ENCODE data around the gene GRIN1.

Gene GRIN1

DNA sequence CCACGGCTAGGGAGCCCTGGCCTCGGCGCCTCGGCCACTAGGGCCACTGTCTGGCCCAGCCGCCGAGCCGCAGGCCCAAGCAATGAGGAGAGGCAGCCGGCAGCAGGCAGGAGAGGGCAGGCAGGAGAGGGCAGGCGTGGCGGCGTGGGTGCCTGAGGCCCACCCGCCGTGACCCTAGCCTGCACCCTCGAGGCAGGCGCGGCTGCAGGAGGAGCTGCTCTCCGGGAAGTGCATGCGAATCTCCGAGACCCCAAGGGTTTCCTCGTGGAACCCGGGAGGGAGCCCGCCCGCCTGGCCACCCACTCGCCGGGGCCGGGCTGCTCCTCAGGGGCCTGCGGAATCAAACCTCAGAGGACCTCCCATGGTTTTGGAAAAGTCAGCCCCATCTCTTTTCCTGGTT is 9.3 kb downstream of the GRIN1 start:
- DNase-seq (ENCODE audit: low read depth, low spot score) = no peak

- DNase-seq (ENCODE audit: low read depth, low spot score) = no peak
Measured at GRCh38 chr9:137148661-137149060, 9.7 kb downstream of the GRIN1 start.

- DNase-seq (ENCODE audit: low read depth, low spot score) = no peak
Measured at GRCh38 chr9:137149363-137149762, 10.4 kb downstream of the GRIN1 start.

DNA sequence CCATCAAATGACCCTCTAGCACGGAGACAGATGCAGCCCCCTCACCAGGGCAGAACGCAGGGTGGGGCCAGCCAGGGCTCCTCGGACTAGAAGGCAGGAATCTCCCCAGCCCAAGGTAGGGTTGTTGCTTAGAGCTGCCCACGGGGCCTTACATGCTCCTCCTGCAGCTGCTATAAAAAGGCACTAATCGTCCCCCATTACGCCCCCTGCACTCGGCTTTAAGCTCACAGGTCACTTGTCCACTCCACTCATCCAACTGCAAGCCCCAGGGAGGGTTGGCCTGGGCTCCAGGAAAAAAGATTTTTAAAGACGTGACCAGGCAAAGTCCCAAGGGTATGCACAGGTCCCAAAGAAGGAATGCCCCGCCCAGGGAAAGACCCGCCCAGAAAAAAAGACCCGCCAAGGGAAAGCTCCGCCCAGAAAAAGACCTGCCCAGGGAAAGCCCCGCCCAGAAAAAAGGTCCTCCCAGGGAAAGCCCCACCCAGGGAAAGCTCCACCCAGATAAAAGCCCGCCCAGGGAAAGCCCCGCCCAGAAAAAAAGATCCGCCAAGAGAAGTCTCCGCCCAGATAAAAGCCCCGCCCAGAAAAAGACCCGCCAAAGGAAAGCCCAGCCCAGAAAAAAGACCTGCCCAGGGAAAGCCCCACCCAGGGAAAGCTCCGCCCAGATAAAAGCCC is 11.1 kb downstream of the GRIN1 start:
- DNase-seq (ENCODE audit: low read depth, low spot score) = no peak

- DNase-seq (ENCODE audit: low read depth, low spot score) = no peak
Measured at GRCh38 chr9:137150617-137151457, 11.9 kb downstream of the GRIN1 start.

GRCh38 chr9:137152844-137153405 is 14.0 kb downstream of the GRIN1 start:
- no peak for DNase-seq (ENCODE audit: low read depth, low spot score)

DNA sequence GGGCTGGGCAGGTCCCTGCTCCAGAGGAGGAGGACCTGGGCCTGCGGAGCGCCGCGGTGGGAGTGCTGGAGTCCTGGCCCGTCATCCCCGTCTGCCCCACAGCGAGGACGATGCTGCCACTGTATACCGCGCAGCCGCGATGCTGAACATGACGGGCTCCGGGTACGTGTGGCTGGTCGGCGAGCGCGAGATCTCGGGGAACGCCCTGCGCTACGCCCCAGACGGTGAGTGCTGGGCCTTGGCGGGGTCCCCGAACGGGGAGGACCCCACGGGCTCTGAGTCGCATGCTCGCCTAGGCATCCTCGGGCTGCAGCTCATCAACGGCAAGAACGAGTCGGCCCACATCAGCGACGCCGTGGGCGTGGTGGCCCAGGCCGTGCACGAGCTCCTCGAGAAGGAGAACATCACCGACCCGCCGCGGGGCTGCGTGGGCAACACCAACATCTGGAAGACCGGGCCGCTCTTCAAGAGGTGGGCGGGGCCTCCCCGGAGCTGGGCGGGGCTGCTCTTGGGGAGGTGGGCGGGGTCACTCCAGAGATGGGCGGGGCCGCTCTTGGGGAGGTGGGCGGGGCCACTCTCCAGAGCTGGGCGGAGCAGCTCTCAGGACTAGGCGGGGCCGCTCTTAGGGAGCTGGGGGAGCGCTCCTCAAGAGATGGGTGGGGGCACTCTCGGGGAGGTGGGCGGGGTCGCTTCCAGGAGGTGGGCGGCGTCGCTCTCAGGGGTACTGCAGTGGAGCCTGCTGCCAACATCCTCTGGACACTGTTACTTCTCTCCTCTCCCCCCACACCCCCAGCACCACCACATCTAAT is 17.8 kb downstream of the GRIN1 start:
- DNase-seq (ENCODE audit: low read depth, low spot score) = peak; percentile 14

- no peak for DNase-seq (ENCODE audit: low read depth, low spot score)
Measured at GRCh38 chr9:137157618-137158415, 18.9 kb downstream of the GRIN1 start.

- DNase-seq (ENCODE audit: low read depth, low spot score) = no peak
Measured at GRCh38 chr9:137158625-137159024, 19.7 kb downstream of the GRIN1 start.

DNA sequence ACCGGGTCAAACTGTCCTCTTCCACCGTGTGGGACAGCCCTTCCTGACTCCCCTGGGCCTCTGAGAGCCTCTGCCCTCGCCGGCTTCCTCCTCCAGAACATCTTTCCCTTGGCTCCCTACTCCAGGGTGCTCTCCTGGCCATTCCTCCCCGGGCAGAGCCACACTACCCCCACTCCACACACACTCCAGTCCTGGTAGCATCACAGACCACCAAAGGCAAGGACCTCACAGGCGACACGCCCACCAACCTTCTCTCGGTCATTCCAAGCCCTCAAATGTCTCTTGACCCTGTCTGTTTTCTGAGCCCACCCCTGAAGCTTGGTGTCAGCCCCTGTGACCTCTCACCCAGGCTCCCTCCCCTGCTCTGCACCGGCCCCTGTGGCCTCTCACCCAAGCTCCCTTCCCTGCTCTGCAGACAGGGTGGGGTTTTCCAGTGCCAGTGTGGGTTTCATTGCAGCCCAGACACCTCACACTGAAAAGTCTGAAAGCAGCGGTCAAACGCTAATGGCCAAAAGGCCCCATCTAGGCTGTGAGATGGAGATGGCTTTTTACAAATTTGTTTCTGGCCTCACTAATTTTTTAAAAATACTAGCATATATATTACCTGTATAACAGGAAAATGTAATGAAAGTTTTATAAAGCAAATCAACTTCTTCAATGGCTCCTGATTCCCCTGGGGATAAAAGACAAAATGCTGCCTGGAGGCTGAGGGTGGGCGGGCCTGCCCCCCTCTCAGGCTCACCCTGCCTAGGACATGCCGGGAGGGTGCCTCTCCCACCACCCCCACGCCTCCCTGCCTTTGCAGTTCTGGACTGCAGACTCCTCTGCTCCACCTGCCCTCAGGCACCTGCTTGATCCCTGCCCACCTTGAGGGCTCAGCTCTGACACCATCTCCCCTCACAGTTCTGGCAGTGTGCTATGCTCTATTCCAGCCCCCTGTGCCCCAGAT is 20.4 kb downstream of the GRIN1 start:
- no peak for DNase-seq (ENCODE audit: low read depth, low spot score)

GRCh38 chr9:137160054-137160425 is 21.1 kb downstream of the GRIN1 start:
- DNase-seq (ENCODE audit: low read depth, low spot score) = no peak

DNA sequence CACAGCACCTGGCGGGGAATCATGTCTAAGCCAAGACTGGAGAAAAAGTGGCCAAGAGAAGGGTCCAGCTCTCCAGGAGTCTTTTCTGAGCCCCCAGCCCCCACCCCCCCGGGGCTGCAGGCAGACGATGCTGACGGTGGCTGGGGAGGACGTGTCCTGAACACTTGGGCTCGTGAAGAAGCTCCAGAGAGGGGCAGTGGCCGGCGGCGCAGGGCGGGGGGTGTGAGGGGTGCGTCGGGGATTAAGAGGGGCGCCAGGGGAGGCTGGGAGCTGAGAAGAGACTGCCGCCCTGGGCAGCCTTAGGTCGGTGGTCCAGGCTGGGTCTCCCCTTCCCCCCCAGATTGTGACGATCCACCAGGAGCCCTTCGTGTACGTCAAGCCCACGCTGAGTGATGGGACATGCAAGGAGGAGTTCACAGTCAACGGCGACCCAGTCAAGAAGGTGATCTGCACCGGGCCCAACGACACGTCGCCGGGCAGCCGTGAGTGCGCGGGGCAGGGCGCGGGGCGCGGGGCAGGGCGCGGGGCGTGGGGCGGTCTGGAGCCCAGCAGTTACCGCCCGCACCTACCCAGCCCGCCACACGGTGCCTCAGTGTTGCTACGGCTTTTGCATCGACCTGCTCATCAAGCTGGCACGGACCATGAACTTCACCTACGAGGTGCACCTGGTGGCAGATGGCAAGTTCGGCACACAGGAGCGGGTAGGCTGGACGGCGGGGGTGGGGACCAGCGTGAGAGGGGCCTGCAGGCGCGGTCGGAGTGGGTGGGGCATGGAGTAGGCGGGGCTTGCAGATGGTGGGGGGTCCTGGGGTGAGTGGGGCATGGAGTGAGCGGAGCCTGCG is 22.0 kb downstream of the GRIN1 start:
- no peak for DNase-seq (ENCODE audit: low read depth, low spot score)

GRCh38 chr9:137161558-137162486 is 22.9 kb downstream of the GRIN1 start:
- DNase-seq (ENCODE audit: low read depth, low spot score) = no peak

GRCh38 chr9:137162505-137163364 is 23.8 kb downstream of the GRIN1 start:
- DNase-seq (ENCODE audit: low read depth, low spot score) = no peak

- no peak for DNase-seq (ENCODE audit: low read depth, low spot score)
Measured at GRCh38 chr9:137163365-137163715, 24.4 kb downstream of the GRIN1 start.

GRCh38 chr9:137163805-137164204 is 24.9 kb downstream of the GRIN1 start:
- no peak for DNase-seq (ENCODE audit: low read depth, low spot score)

All from activated naive CD8-positive, alpha-beta T cell treated with anti-CD3 and anti-CD28 coated beads, Interleukin-2, amount 50 U/mL, for 16 hours (primary cell).